ENCODE results near the gene RET.

DNA sequence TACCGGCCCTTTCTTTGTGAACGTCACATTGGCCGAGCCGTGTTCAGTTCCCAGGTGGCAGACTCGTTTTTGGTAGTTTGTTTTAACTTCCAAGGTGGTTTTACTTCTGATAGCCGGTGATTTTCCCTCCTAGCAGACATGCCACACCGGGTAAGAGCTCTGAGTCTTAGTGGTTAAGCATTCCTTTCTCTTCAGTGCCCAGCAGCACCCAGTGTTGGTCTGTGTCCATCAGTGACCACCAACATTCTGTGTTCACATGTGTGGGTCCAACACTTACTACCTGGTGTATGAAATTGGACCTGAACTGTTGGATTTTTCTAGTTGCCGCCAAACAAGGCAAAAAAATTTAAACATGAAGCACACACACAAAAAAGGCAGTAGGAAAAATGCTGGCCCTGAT lies 51.5 kb downstream of the RET start:
- TF ChIP-seq, protein P1, sequence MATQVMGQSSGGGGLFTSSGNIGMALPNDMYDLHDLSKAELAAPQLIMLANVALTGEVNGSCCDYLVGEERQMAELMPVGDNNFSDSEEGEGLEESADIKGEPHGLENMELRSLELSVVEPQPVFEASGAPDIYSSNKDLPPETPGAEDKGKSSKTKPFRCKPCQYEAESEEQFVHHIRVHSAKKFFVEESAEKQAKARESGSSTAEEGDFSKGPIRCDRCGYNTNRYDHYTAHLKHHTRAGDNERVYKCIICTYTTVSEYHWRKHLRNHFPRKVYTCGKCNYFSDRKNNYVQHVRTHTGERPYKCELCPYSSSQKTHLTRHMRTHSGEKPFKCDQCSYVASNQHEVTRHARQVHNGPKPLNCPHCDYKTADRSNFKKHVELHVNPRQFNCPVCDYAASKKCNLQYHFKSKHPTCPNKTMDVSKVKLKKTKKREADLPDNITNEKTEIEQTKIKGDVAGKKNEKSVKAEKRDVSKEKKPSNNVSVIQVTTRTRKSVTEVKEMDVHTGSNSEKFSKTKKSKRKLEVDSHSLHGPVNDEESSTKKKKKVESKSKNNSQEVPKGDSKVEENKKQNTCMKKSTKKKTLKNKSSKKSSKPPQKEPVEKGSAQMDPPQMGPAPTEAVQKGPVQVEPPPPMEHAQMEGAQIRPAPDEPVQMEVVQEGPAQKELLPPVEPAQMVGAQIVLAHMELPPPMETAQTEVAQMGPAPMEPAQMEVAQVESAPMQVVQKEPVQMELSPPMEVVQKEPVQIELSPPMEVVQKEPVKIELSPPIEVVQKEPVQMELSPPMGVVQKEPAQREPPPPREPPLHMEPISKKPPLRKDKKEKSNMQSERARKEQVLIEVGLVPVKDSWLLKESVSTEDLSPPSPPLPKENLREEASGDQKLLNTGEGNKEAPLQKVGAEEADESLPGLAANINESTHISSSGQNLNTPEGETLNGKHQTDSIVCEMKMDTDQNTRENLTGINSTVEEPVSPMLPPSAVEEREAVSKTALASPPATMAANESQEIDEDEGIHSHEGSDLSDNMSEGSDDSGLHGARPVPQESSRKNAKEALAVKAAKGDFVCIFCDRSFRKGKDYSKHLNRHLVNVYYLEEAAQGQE (tag by site-specific recombination; IDR thresholded peaks at IDR 0.05), result no peak
- TF ChIP-seq ZNF473 (tag by site-specific recombination; IDR thresholded peaks at IDR 0.05) (no peak), SP3 (tag by site-specific recombination; IDR thresholded peaks at IDR 0.05) (no peak), ZNF596 (tag by site-specific recombination; IDR thresholded peaks at IDR 0.05) (no peak), ZSCAN23 (tag by site-specific recombination; IDR thresholded peaks at IDR 0.05) (no peak), TCF7L2 (IDR thresholded peaks at IDR 0.05; ENCODE audit: borderline replicate concordance, low read depth, low read length) (no peak), ZNF776 (tag by site-specific recombination; IDR thresholded peaks at IDR 0.05; ENCODE audit: borderline replicate concordance) (no peak), ZNF426 (tag by site-specific recombination; IDR thresholded peaks at IDR 0.05) (no peak), ZNF274 (IDR thresholded peaks at IDR 0.05; ENCODE audit: low read length) (no peak), ZNF274 (tag by site-specific recombination; IDR thresholded peaks at IDR 0.05; ENCODE audit: borderline replicate concordance) (no peak)
- TF ChIP-seq, protein P2, sequence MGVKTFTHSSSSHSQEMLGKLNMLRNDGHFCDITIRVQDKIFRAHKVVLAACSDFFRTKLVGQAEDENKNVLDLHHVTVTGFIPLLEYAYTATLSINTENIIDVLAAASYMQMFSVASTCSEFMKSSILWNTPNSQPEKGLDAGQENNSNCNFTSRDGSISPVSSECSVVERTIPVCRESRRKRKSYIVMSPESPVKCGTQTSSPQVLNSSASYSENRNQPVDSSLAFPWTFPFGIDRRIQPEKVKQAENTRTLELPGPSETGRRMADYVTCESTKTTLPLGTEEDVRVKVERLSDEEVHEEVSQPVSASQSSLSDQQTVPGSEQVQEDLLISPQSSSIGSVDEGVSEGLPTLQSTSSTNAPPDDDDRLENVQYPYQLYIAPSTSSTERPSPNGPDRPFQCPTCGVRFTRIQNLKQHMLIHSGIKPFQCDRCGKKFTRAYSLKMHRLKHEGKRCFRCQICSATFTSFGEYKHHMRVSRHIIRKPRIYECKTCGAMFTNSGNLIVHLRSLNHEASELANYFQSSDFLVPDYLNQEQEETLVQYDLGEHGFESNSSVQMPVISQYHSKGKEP (tag by site-specific recombination; IDR thresholded peaks at IDR 0.05), result no peak
- TF ChIP-seq, protein P3, sequence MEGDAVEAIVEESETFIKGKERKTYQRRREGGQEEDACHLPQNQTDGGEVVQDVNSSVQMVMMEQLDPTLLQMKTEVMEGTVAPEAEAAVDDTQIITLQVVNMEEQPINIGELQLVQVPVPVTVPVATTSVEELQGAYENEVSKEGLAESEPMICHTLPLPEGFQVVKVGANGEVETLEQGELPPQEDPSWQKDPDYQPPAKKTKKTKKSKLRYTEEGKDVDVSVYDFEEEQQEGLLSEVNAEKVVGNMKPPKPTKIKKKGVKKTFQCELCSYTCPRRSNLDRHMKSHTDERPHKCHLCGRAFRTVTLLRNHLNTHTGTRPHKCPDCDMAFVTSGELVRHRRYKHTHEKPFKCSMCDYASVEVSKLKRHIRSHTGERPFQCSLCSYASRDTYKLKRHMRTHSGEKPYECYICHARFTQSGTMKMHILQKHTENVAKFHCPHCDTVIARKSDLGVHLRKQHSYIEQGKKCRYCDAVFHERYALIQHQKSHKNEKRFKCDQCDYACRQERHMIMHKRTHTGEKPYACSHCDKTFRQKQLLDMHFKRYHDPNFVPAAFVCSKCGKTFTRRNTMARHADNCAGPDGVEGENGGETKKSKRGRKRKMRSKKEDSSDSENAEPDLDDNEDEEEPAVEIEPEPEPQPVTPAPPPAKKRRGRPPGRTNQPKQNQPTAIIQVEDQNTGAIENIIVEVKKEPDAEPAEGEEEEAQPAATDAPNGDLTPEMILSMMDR (tag by site-specific recombination; IDR thresholded peaks at IDR 0.05), result no peak

Measured in HEK293 (cell line).